Astrocyte (in vitro differentiated cells and primary cell): ENCODE data around the gene PCCA. TPM values are rescaled to one million over a fixed set of nuclear protein-coding genes. Genes with fewer than 3 reads are reported as not detected.

ENCODE experiments used
- DNase-seq: peaks from one replicate; pipeline ENCODE4 v3.0.0-alpha.2; 2010; ENCODE audit warnings: low read depth
- FAIRE-seq: peaks from 2 replicates; lab custom pipeline; 2011; peaks lifted over from hg19 to GRCh38; lab: Jason Lieb, UNC
- H2AFZ ChIP-seq: 2 replicates; pipeline ENCODE4 v1.6.0; 2012; ENCODE audit warnings: low read depth, low read length, inconsistent platforms
- H3K27ac ChIP-seq: 2 replicates; pipeline ENCODE4 v1.5.1; 2011; ENCODE audit warnings: low read depth, low read length, inconsistent platforms
- H3K27me3 ChIP-seq: 2 replicates; pipeline ENCODE4 v1.6.0; 2011; ENCODE audit warnings: low read length, inconsistent platforms; ENCODE audit not compliant: insufficient read depth
- H3K36me3 ChIP-seq: 2 replicates; pipeline ENCODE4 v1.5.1; 2011; ENCODE audit warnings: low read length, inconsistent platforms; ENCODE audit not compliant: insufficient read depth
- H3K4me1 ChIP-seq: 2 replicates; pipeline ENCODE4 v1.5.1; 2011; ENCODE audit warnings: low read length, inconsistent platforms; ENCODE audit not compliant: insufficient read depth
- H3K4me2 ChIP-seq: 2 replicates; pipeline ENCODE4 v1.6.0; 2012; ENCODE audit warnings: low read length, inconsistent platforms
- H3K4me3 ChIP-seq: 2 replicates; pipeline ENCODE4 v1.5.1; 2011; ENCODE audit warnings: low read depth, mild to moderate bottlenecking, low read length, inconsistent platforms; ENCODE audit not compliant: insufficient read depth
- H3K79me2 ChIP-seq: 2 replicates; pipeline ENCODE4 v1.6.0; 2012; ENCODE audit warnings: mild to moderate bottlenecking, low read length, inconsistent platforms; ENCODE audit not compliant: insufficient read depth
- H3K9ac ChIP-seq: 2 replicates; pipeline ENCODE4 v1.6.0; 2012; ENCODE audit warnings: mild to moderate bottlenecking, low read length, inconsistent platforms
- H3K9me3 ChIP-seq: 2 replicates; pipeline ENCODE4 v1.5.1; 2012; ENCODE audit warnings: low read depth, mild to moderate bottlenecking, low read length, inconsistent platforms; ENCODE audit not compliant: insufficient read depth
- H4K20me1 ChIP-seq: 2 replicates; pipeline ENCODE4 v1.6.0; 2012; ENCODE audit warnings: low read length, inconsistent platforms; ENCODE audit not compliant: insufficient read depth
- H3K27ac Mint-ChIP-seq: one replicate; pipeline ENCODE4 v1.8.0; 2021; ENCODE audit warnings: mild to moderate bottlenecking, mixed read lengths; ENCODE audit not compliant: unreplicated experiment
- H3K27me3 Mint-ChIP-seq: one replicate; pipeline ENCODE4 v1.8.0; 2021; ENCODE audit warnings: low read depth, mixed read lengths; ENCODE audit not compliant: unreplicated experiment
- H3K36me3 Mint-ChIP-seq: one replicate; pipeline ENCODE4 v1.8.0; 2021; ENCODE audit warnings: low read depth, mixed read lengths; ENCODE audit not compliant: unreplicated experiment
- H3K4me1 Mint-ChIP-seq: one replicate; pipeline ENCODE4 v1.8.0; 2021; ENCODE audit warnings: low read depth, mixed read lengths; ENCODE audit not compliant: unreplicated experiment
- H3K4me3 Mint-ChIP-seq: one replicate; pipeline ENCODE4 v1.8.0; 2021; ENCODE audit warnings: mild to moderate bottlenecking, moderate library complexity, mixed read lengths; ENCODE audit not compliant: unreplicated experiment
- H3K9me3 Mint-ChIP-seq: one replicate; pipeline ENCODE4 v1.8.0; 2021; ENCODE audit warnings: mild to moderate bottlenecking, mixed read lengths; ENCODE audit not compliant: unreplicated experiment
- CTCF ChIP-seq: IDR thresholded peaks from 2 replicates; pipeline ENCODE4 v1.5.1; 2011; ENCODE audit warnings: low read depth, mild to moderate bottlenecking, inconsistent platforms, low read length, moderate library complexity; ENCODE audit not compliant: insufficient read depth
- EZH2 ChIP-seq: IDR thresholded peaks from 2 replicates; pipeline ENCODE4 v1.6.1; 2012; ENCODE audit warnings: mild to moderate bottlenecking, low read length, inconsistent platforms; ENCODE audit not compliant: insufficient read depth
- total RNA-seq: library from RNA; stranded (reverse); gene quantifications from 2 replicates; pipeline ENCODE4 v1.2.1, GENCODE V29; 2021

Gene PCCA
- total RNA-seq, 1 donor from 2014 or later, result 13.9 TPM

GRCh38 chr13:100532090-100532766 is 443.3 kb downstream of the PCCA start:
- Mint-ChIP-seq H3K27ac (no peak overlapping the region), H3K9me3 (no peaks in the 10 kb centered on the region), H3K36me3 (peaks cover 12% of the 10 kb centered on the region), H3K27me3 (no peaks in the 10 kb centered on the region), H3K4me1 (peaks cover 2% of the 10 kb centered on the region), H3K4me3 (no peak overlapping the region)
- no peak overlapping the region for H3K4me3 ChIP-seq
- H3K4me2 ChIP-seq, result no peak overlapping the region
- H3K9ac ChIP-seq, result no peak overlapping the region
- H3K36me3 ChIP-seq, result no peaks in the 10 kb centered on the region
- H3K79me2 ChIP-seq, result no peaks in the 10 kb centered on the region
- H3K9me3 ChIP-seq, result no peaks in the 10 kb centered on the region
- FAIRE-seq (no peak), DNase-seq (no peak)
- H2AFZ ChIP-seq, result no peak overlapping the region
- no peaks in the 10 kb centered on the region for H3K4me1 ChIP-seq
- H3K27me3 ChIP-seq, result no peaks in the 10 kb centered on the region
- TF ChIP-seq EZH2 (no peak), CTCF (no peak)
- no peak overlapping the region for H3K27ac ChIP-seq
- no peaks in the 10 kb centered on the region for H4K20me1 ChIP-seq

GRCh38 chr13:100532836-100533435 is 444.0 kb downstream of the PCCA start:
- H3K36me3 Mint-ChIP-seq, result peaks cover 14% of the 10 kb centered on the region
- H3K4me3 Mint-ChIP-seq, result no peak overlapping the region
- Histone ChIP-seq H2AFZ (no peak overlapping the region), H4K20me1 (no peaks in the 10 kb centered on the region), H3K27ac (no peak overlapping the region), H3K4me2 (no peak overlapping the region), H3K4me1 (no peaks in the 10 kb centered on the region), H3K9me3 (no peaks in the 10 kb centered on the region), H3K27me3 (no peaks in the 10 kb centered on the region), H3K79me2 (no peaks in the 10 kb centered on the region), H3K9ac (no peak overlapping the region), H3K36me3 (no peaks in the 10 kb centered on the region), H3K4me3 (no peak overlapping the region)
- no peak overlapping the region for H3K27ac Mint-ChIP-seq
- TF ChIP-seq CTCF (no peak), EZH2 (no peak)
- FAIRE-seq (no peak), DNase-seq (no peak)
- H3K9me3 Mint-ChIP-seq, result no peaks in the 10 kb centered on the region
- no peaks in the 10 kb centered on the region for H3K27me3 Mint-ChIP-seq
- peaks cover 2% of the 10 kb centered on the region for H3K4me1 Mint-ChIP-seq

GRCh38 chr13:100533588-100534041 is 444.7 kb downstream of the PCCA start:
- Histone ChIP-seq H3K27ac (no peak overlapping the region), H3K9ac (no peak overlapping the region), H4K20me1 (no peaks in the 10 kb centered on the region), H2AFZ (no peak overlapping the region), H3K27me3 (no peaks in the 10 kb centered on the region), H3K36me3 (no peaks in the 10 kb centered on the region), H3K79me2 (no peaks in the 10 kb centered on the region), H3K4me1 (no peaks in the 10 kb centered on the region), H3K4me3 (no peak overlapping the region), H3K4me2 (no peak overlapping the region), H3K9me3 (no peaks in the 10 kb centered on the region)
- FAIRE-seq (no peak), DNase-seq (no peak)
- Mint-ChIP-seq H3K36me3 (peaks cover 10% of the 10 kb centered on the region), H3K4me1 (peaks cover 2% of the 10 kb centered on the region), H3K27ac (no peak overlapping the region), H3K27me3 (no peaks in the 10 kb centered on the region), H3K4me3 (no peak overlapping the region), H3K9me3 (no peaks in the 10 kb centered on the region)
- no peak for TF ChIP-seq CTCF
- TF ChIP-seq EZH2, result no peak
